GM12878 (cell line): Measurements from ENCODE around the gene GMDS. TPM values are rescaled to one million over a fixed set of nuclear protein-coding genes. Genes with fewer than 3 reads are reported as not detected.

Experiments
- BACH1 ChIP-seq: fragments of 450-650 bp; IDR thresholded peaks from 2 replicates; pipeline ENCODE4 v1.6.1; 2017; ENCODE audit warnings: mild to moderate bottlenecking, borderline replicate concordance
- DPF2 ChIP-seq: fragments of 450-650 bp; IDR thresholded peaks from 2 replicates; pipeline ENCODE4 v1.6.1; 2017; ENCODE audit warnings: mild to moderate bottlenecking
- EED ChIP-seq: sonication (generic); IDR thresholded peaks from 2 replicates; pipeline ENCODE4 v1.6.1; 2016; ENCODE audit warnings: antibody characterized with exemption, low read depth
- EP300 ChIP-seq, 2 experiments: fragments of 150-350 bp in 1 of 2; IDR thresholded peaks; 2 replicates each; pipeline ENCODE4 v1.6.1; 2011 to 2012; ENCODE audit warnings: low read depth in 2 of 2, low read length in 2 of 2, borderline replicate concordance in 1 of 2, improper control_type of control experiment in 1 of 2, inconsistent platforms in 1 of 2; ENCODE audit not compliant: control insufficient read depth in 1 of 2
- ESRRA ChIP-seq: IDR thresholded peaks from 2 replicates; pipeline ENCODE4 v1.6.1; 2012; ENCODE audit warnings: mild to moderate bottlenecking, low read length, improper control_type of control experiment
- HCFC1 ChIP-seq: fragments of 150-350 bp; IDR thresholded peaks from 2 replicates; pipeline ENCODE4 v1.6.1; 2014; ENCODE audit warnings: low read length
- JUND ChIP-seq: IDR thresholded peaks from 2 replicates; pipeline ENCODE4 v1.6.1; 2012; ENCODE audit warnings: low read depth, mild to moderate bottlenecking, low read length, improper control_type of control experiment, moderate library complexity
- KAT2A ChIP-seq: conservative IDR thresholded peaks from 2 replicates; pipeline ENCODE4 v1.6.1; 2011; ENCODE audit warnings: low read depth, low read length; ENCODE audit not compliant: control insufficient read depth
- MYB ChIP-seq: fragments of 150-350 bp; IDR thresholded peaks from 2 replicates; pipeline ENCODE4 v1.6.1; 2014; ENCODE audit warnings: mild to moderate bottlenecking, low read depth, low read length, borderline replicate concordance
- MYC ChIP-seq: IDR thresholded peaks from 2 replicates; pipeline ENCODE4 v1.6.1; 2011; ENCODE audit warnings: mild to moderate bottlenecking, low read length, moderate library complexity, inconsistent platforms; ENCODE audit not compliant: insufficient read depth, insufficient replicate concordance, insufficient read length, severe bottlenecking
- NFXL1 ChIP-seq: fragments of 450-650 bp; IDR thresholded peaks from 2 replicates; pipeline ENCODE4 v1.6.1; 2017; ENCODE audit warnings: antibody characterized with exemption, mild to moderate bottlenecking, borderline replicate concordance
- PAX8 ChIP-seq: fragments of 450-650 bp; IDR thresholded peaks from 2 replicates; pipeline ENCODE4 v1.6.1; 2017; ENCODE audit warnings: mild to moderate bottlenecking, moderate library complexity
- RCOR1 ChIP-seq: conservative IDR thresholded peaks from 2 replicates; pipeline ENCODE4 v1.6.1; 2012; ENCODE audit warnings: low read depth, low read length, improper control_type of control experiment
- SMAD5 ChIP-seq: IDR thresholded peaks from 2 replicates; pipeline ENCODE4 v1.6.1; 2016; ENCODE audit warnings: antibody characterized with exemption, low read depth
- SMC3 ChIP-seq: IDR thresholded peaks from 2 replicates; pipeline ENCODE4 v1.6.1; 2011; ENCODE audit warnings: low read length, improper control_type of control experiment, borderline replicate concordance
- SP1 ChIP-seq: IDR thresholded peaks from one replicate; pipeline ENCODE4 v1.6.1; 2011; ENCODE audit warnings: low read depth, low read length
- USF2 ChIP-seq: IDR thresholded peaks from 2 replicates; pipeline ENCODE4 v1.6.1; 2011; ENCODE audit warnings: low read depth, low read length, improper control_type of control experiment, borderline replicate concordance
- ZBED1 ChIP-seq: IDR thresholded peaks from 2 replicates; pipeline ENCODE4 v1.6.1; 2016; ENCODE audit warnings: borderline replicate concordance
- ZBTB40 ChIP-seq: fragments of 450-650 bp; IDR thresholded peaks from 2 replicates; pipeline ENCODE4 v1.6.1; 2016; ENCODE audit warnings: mild to moderate bottlenecking, moderate library complexity, borderline replicate concordance
- ZNF622 ChIP-seq: fragments of 450-650 bp; IDR thresholded peaks from 2 replicates; pipeline ENCODE4 v1.6.1; 2017; ENCODE audit warnings: mild to moderate bottlenecking, inconsistent platforms
- polyA plus RNA-seq, 11 experiments: library from polyadenylated mRNA; depleted of rRNA in 4 of 11; unstranded in 6 of 11; stranded (reverse) in 5 of 11; fragments of >200 nt; fragmentation: Nextera tagmentation in 4 of 11; fragmentation: Illumina TruSeq in 1 of 11; extraction: Ambion mirVana in 4 of 11; extraction: Trizol in 1 of 11; gene quantifications; 1 replicate in 1 of 11; 2 replicates in 10 of 11; pipeline versions ENCODE4 v1.2.1 to v1.2.3, GENCODE V29; 2011 to 2016; ENCODE audit warnings: inconsistent platforms in 2 of 11, missing spikeins in 2 of 11, low read depth in 1 of 11
- total RNA-seq, 4 experiments: library from RNA; depleted of rRNA in 3 of 4; stranded (reverse); fragments of >200 nt in 3 of 4; fragmentation: Illumina TruSeq in 1 of 4; extraction: Trizol in 1 of 4; gene quantifications; 2 replicates each; pipeline versions ENCODE4 v1.2.1 to v1.2.3, GENCODE V29; 2013 to 2021
- TF ChIP-seq, protein P1 (sequence below): IDR thresholded peaks from 2 replicates; pipeline ENCODE4 v1.6.1; 2011; ENCODE audit warnings: low read depth, mild to moderate bottlenecking, low read length, moderate library complexity, borderline replicate concordance; ENCODE audit errors: extremely low read depth
- TF ChIP-seq, protein P2 (sequence below): fragments of 450-650 bp; IDR thresholded peaks from 2 replicates; pipeline ENCODE4 v1.6.1; 2017; ENCODE audit warnings: mild to moderate bottlenecking

GMDS gene
- total and polyA plus RNA-seq, 10 of the 15 experiments (the other 5 are each of a cell fraction or from before 2014, with no cell fraction given) = 0.61 to 53.8 (median 29.3) TPM

DNA sequence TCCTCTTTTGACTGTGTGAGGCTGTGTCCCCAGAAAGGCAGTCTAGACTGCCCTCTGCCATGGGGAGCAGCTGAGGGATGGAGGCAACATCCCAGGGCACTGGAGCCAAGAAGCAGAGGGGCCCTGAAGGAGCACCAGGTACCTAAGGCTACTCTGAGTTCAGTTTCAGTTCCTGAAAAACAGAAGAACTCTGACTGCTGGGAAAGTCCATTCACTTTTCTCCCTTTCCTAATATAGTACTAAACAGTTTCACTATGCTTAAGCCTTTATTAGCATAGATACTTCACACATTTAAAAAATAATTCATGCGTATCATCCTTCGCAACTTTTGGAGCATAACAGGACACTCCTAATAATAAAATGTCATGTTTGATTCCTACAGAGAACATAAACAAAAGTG, 505.7 kb downstream of the GMDS start (continued):
- TF ChIP-seq ZBTB40 (no peak), MYB (no peak), EP300 (IDR thresholded peaks at IDR 0.05; ENCODE audit: borderline replicate concordance in 1 of 2, control insufficient read depth in 1 of 2, low read depth in 2 of 2, low read length in 2 of 2) (peak; percentile 94 to 98), ESRRA (no peak), RCOR1 (peak; percentile 93; the same call in 1 of the 2 replicates), ZNF622 (no peak), PAX8 (peak; percentile 77; the same call in 1 of the 2 replicates), SMAD5 (no peak), DPF2 (peak; percentile 99), HCFC1 (no peak), BACH1 (peak; percentile 90), SP1 (peak; percentile 74), NFXL1 (no peak), SMC3 (no peak), ZBED1 (peak; percentile 87), MYC (no peak), USF2 (no peak; the same call in 1 of the 2 replicates), JUND (no peak; the same call in 1 of the 2 replicates), EED (peak; percentile 99), KAT2A (no peak)
- TF ChIP-seq, protein P1, sequence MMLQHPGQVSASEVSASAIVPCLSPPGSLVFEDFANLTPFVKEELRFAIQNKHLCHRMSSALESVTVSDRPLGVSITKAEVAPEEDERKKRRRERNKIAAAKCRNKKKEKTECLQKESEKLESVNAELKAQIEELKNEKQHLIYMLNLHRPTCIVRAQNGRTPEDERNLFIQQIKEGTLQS = no peak
- TF ChIP-seq, protein P2, sequence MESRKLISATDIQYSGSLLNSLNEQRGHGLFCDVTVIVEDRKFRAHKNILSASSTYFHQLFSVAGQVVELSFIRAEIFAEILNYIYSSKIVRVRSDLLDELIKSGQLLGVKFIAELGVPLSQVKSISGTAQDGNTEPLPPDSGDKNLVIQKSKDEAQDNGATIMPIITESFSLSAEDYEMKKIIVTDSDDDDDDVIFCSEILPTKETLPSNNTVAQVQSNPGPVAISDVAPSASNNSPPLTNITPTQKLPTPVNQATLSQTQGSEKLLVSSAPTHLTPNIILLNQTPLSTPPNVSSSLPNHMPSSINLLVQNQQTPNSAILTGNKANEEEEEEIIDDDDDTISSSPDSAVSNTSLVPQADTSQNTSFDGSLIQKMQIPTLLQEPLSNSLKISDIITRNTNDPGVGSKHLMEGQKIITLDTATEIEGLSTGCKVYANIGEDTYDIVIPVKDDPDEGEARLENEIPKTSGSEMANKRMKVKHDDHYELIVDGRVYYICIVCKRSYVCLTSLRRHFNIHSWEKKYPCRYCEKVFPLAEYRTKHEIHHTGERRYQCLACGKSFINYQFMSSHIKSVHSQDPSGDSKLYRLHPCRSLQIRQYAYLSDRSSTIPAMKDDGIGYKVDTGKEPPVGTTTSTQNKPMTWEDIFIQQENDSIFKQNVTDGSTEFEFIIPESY = no peak
